Left lung (tissue), 10 donors: ENCODE data around the gene VPS13C. TPM values are rescaled to one million over a fixed set of nuclear protein-coding genes. Genes with fewer than 3 reads are reported as not detected.

ENCODE experiments used
- ATAC-seq: fragments of 200-7000 bp; cut with Tn5 transposase; one replicate; pipeline ENCODE4 v1.9.1; 2020; ENCODE audit warnings: moderate library complexity
- DNase-seq, 4 donors: peaks; one replicate each; pipeline ENCODE4 v3.0.0-alpha.2; 2013 to 2020
- H3K27ac ChIP-seq, 2 donors: fragments of 200-600 bp; sonication (generic) in 1 of 2; one replicate each; pipeline versions ENCODE4 v1.5.0 to v1.8.0; 2020 to 2021
- H3K27me3 ChIP-seq, 2 donors: fragments of 200-600 bp; sonication (generic) in 1 of 2; one replicate each; pipeline versions ENCODE4 v1.5.0 to v1.8.0; 2020 to 2021
- H3K36me3 ChIP-seq, 2 donors: fragments of 200-600 bp; sonication (generic) in 1 of 2; one replicate each; pipeline versions ENCODE4 v1.5.0 to v1.8.0; 2020 to 2021
- H3K4me1 ChIP-seq, 2 donors: fragments of 200-600 bp; one replicate each; pipeline ENCODE4 v1.8.0; 2021
- H3K4me3 ChIP-seq, 2 donors: fragments of 200-600 bp; sonication (generic) in 1 of 2; one replicate each; pipeline versions ENCODE4 v1.5.0 to v1.8.0; 2020 to 2021; ENCODE audit warnings: mild to moderate bottlenecking in 1 of 2
- H3K9me3 ChIP-seq, 2 donors: fragments of 200-600 bp; sonication (generic) in 1 of 2; one replicate each; pipeline versions ENCODE4 v1.5.0 to v1.8.0; 2020 to 2021
- CTCF ChIP-seq, 2 donors: fragments of 200-600 bp; sonication (generic) in 1 of 2; IDR thresholded peaks; one replicate each; pipeline versions ENCODE4 v1.5.0 to v1.8.0; 2021; ENCODE audit warnings: antibody characterized with exemption in 2 of 2
- intact Hi-C, 2 donors: fragments of 100-400 bp; cut with DNase I; formaldehyde crosslinking; loops; one replicate each; pipeline versions ENCODE4 v1.11.2 to v1.14.2; 2022
- polyA plus RNA-seq, 6 donors: library from polyadenylated mRNA; unstranded; fragments of 120-200 nt; gene quantifications; one replicate each; pipeline ENCODE4 v1.2.1, GENCODE V29; 2013; ENCODE audit not compliant: insufficient read length in 6 of 6
- total RNA-seq, 2 donors: library from RNA; stranded (reverse); fragmentation: NEBNext Ultra II Directional; extraction: Animal tissue kit (Norgen Biotek cat#: 25700); gene quantifications; one replicate each; pipeline ENCODE4 v1.2.1, GENCODE V29; 2021
- donor health status: DM: no; HTN: yes; CAD: no.
- donor health status: DM: no; HTN: no; CAD: no.

Gene VPS13C
- total and polyA plus RNA-seq, 8 donors: 54.8 to 96.7 (median 61.4) TPM

- ATAC-seq: no peak
- intact Hi-C loops: no loop called here
- Histone ChIP-seq H3K9me3 (no peaks in the 10 kb centered on the region), H3K27me3 (peaks cover 0 to 6% of the 10 kb centered on the region in 2 donors), H3K4me1 (no peaks in the 10 kb centered on the region), H3K4me3 (no peak overlapping the region), H3K27ac (no peak overlapping the region), H3K36me3 (no peaks in the 10 kb centered on the region)
- TF ChIP-seq CTCF (IDR thresholded peaks at IDR 0.05): no peak
- DNase-seq: no peak
Measured at GRCh38 chr15:61815356-61816083, 244.7 kb downstream of the VPS13C start.

DNA sequence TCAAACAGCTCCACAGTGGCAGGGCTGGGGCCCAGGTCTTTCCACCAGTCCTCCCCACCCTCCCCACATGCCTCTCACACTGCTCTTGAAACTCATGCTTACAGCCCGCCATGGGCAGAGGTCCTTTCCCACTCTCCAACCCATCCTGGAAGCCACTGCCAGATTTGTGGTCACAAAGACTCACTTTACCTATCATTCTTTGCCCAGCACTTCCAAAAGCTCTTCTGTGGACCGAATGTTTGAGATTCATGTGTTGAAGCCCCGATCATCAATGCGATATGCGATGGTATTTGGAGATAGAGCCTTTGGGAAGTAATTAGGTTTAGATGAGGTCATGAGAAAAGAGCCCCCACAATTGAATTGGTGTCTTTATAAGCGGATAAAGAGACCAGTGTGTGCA, 247.8 kb downstream of the VPS13C start:
- ATAC-seq (no peak), DNase-seq (no peak)
- Histone ChIP-seq H3K9me3 (no peaks in the 10 kb centered on the region), H3K4me1 (no peaks in the 10 kb centered on the region), H3K36me3 (no peaks in the 10 kb centered on the region), H3K27me3 (no peaks in the 10 kb centered on the region), H3K27ac (no peak overlapping the region), H3K4me3 (no peak overlapping the region)
- intact Hi-C loops: no loop called here
- TF ChIP-seq CTCF (IDR thresholded peaks at IDR 0.05): no peak

- intact Hi-C loops: no loop called here
- Histone ChIP-seq H3K36me3 (no peaks in the 10 kb centered on the region), H3K4me1 (no peaks in the 10 kb centered on the region), H3K9me3 (no peaks in the 10 kb centered on the region), H3K4me3 (no peak overlapping the region), H3K27ac (no peak overlapping the region), H3K27me3 (no peaks in the 10 kb centered on the region)
- ATAC-seq (no peak), DNase-seq (no peak)
- no peak for TF ChIP-seq CTCF (IDR thresholded peaks at IDR 0.05)
Measured at GRCh38 chr15:61811952-61812351, 248.3 kb downstream of the VPS13C start.

- TF ChIP-seq CTCF (IDR thresholded peaks at IDR 0.05): no peak
- no peaks in the 10 kb centered on the region for H3K36me3 ChIP-seq
- no peaks in the 10 kb centered on the region for H3K27me3 ChIP-seq
- no peaks in the 10 kb centered on the region for H3K4me1 ChIP-seq
- H3K9me3 ChIP-seq: no peaks in the 10 kb centered on the region
- intact Hi-C loops: no loop called here
- no peak overlapping the region for H3K27ac ChIP-seq
- no peak for DNase-seq
- H3K4me3 ChIP-seq: no peak overlapping the region
- ATAC-seq: no peak
Measured at GRCh38 chr15:61809216-61809615, 251.0 kb downstream of the VPS13C start.

- intact Hi-C loops: no loop called here
- ATAC-seq: no peak
Measured at GRCh38 chr15:61807281-61807929, 252.8 kb downstream of the VPS13C start.

More at GRCh38 chr15:61807281-61807929, 252.8 kb downstream of the VPS13C start:
- H3K27ac ChIP-seq: no peak overlapping the region
- DNase-seq: no peak
- no peak overlapping the region for H3K4me3 ChIP-seq
- H3K9me3 ChIP-seq: no peaks in the 10 kb centered on the region
- H3K4me1 ChIP-seq: no peaks in the 10 kb centered on the region
- no peak for TF ChIP-seq CTCF (IDR thresholded peaks at IDR 0.05)
- no peaks in the 10 kb centered on the region for H3K36me3 ChIP-seq
- H3K27me3 ChIP-seq: no peaks in the 10 kb centered on the region

Other genes with a start within 250 kb of the VPS13C start
- gene C2CD4A, start 6.5 kb upstream of the VPS13C start, total RNA-seq: under 1 TPM; 0.44 to 0.79 TPM
- under 1 TPM in 4 of 6 donors, not detected in 2; 0.05 to 0.10 (median 0.06) TPM for gene C2CD4A, start 6.5 kb upstream of the VPS13C start, polyA plus RNA-seq
- 1 to 10 TPM; 2.4 to 4.2 TPM for gene C2CD4B, start 104.8 kb upstream of the VPS13C start, total RNA-seq
- 1 to 10 TPM; 1.1 to 5.1 (median 2.8) TPM for gene C2CD4B, start 104.8 kb upstream of the VPS13C start, polyA plus RNA-seq